Measurements from ENCODE around the gene DIP2C.

Gene DIP2C

GRCh38 chr10:498760-499435 is 190.6 kb downstream of the DIP2C start:
- no peak overlapping the region for H3K4me2 ChIP-seq (ENCODE audit: insufficient read depth, low read length)
- H3K27me3 ChIP-seq (ENCODE audit: insufficient read depth, low read length, poor library complexity) = peaks cover 37% of the 10 kb centered on the region
- no peaks in the 10 kb centered on the region for H3K9me3 ChIP-seq (ENCODE audit: insufficient read depth, low read length, severe bottlenecking)
- H3K4me3 ChIP-seq (ENCODE audit: low read depth in 1 of 2, low read length in 2 of 2) = no peak overlapping the region
- H3K36me3 ChIP-seq (ENCODE audit: insufficient read depth, low read length) = no peaks in the 10 kb centered on the region
- H3K27ac ChIP-seq (ENCODE audit: low read length) = no peak overlapping the region
- no peak overlapping the region for H2AFZ ChIP-seq (ENCODE audit: low read depth, low read length)
- no peaks in the 10 kb centered on the region for H4K20me1 ChIP-seq (ENCODE audit: insufficient read depth, low read length)
- no peak overlapping the region for H3K9ac ChIP-seq (ENCODE audit: low read depth, low read length)
- no peak for TF ChIP-seq CTCF (IDR thresholded peaks at IDR 0.05; ENCODE audit: borderline replicate concordance, extremely low read depth, low read length, poor library complexity, severe bottlenecking)
- ATAC-seq (ENCODE audit: insufficient read depth, low read depth) = no peak
- H3K79me2 ChIP-seq (ENCODE audit: insufficient read depth, low read length) = no peaks in the 10 kb centered on the region
- no peaks in the 10 kb centered on the region for H3K4me1 ChIP-seq (ENCODE audit: insufficient read depth, low read length)
- DNase-seq = no peak

- TF ChIP-seq CTCF (IDR thresholded peaks at IDR 0.05; ENCODE audit: borderline replicate concordance, extremely low read depth, low read length, poor library complexity, severe bottlenecking) (no peak), EZH2 (IDR thresholded peaks at IDR 0.05; ENCODE audit: borderline replicate concordance, low read depth, low read length, severe bottlenecking) (no peak)
- H3K4me1 ChIP-seq (ENCODE audit: insufficient read depth, low read length) = no peaks in the 10 kb centered on the region
- H3K79me2 ChIP-seq (ENCODE audit: insufficient read depth, low read length) = no peaks in the 10 kb centered on the region
- H3K9me3 ChIP-seq (ENCODE audit: insufficient read depth, low read length, severe bottlenecking) = no peaks in the 10 kb centered on the region
- H3K4me3 ChIP-seq (ENCODE audit: low read depth in 1 of 2, low read length in 2 of 2) = no peak overlapping the region
- no peak for DNase-seq
- no peaks in the 10 kb centered on the region; the same call in 1 of the 2 replicates for H4K20me1 ChIP-seq (ENCODE audit: insufficient read depth, low read length)
- H3K4me2 ChIP-seq (ENCODE audit: insufficient read depth, low read length) = no peak overlapping the region
- peaks cover 46% of the 10 kb centered on the region for H3K27me3 ChIP-seq (ENCODE audit: insufficient read depth, low read length, poor library complexity)
- no peak for ATAC-seq (ENCODE audit: insufficient read depth, low read depth)
- H3K36me3 ChIP-seq (ENCODE audit: insufficient read depth, low read length) = no peaks in the 10 kb centered on the region
- H3K9ac ChIP-seq (ENCODE audit: low read depth, low read length) = no peak overlapping the region
- H2AFZ ChIP-seq (ENCODE audit: low read depth, low read length) = no peak overlapping the region
- H3K27ac ChIP-seq (ENCODE audit: low read length) = no peak overlapping the region
Observed at GRCh38 chr10:497898-498451, 191.5 kb downstream of the DIP2C start.

- no peaks in the 10 kb centered on the region for H3K36me3 ChIP-seq (ENCODE audit: insufficient read depth, low read length)
- DNase-seq = no peak
Observed at GRCh38 chr10:497289-497688, 192.2 kb downstream of the DIP2C start.

More at GRCh38 chr10:497289-497688, 192.2 kb downstream of the DIP2C start:
- Histone ChIP-seq H3K9ac (ENCODE audit: low read depth, low read length) (no peak overlapping the region), H3K9me3 (ENCODE audit: insufficient read depth, low read length, severe bottlenecking) (no peaks in the 10 kb centered on the region), H3K4me3 (ENCODE audit: low read depth in 1 of 2, low read length in 2 of 2) (no peak overlapping the region), H3K4me1 (ENCODE audit: insufficient read depth, low read length) (no peaks in the 10 kb centered on the region), H4K20me1 (ENCODE audit: insufficient read depth, low read length) (no peaks in the 10 kb centered on the region; the same call in 1 of the 2 replicates), H2AFZ (ENCODE audit: low read depth, low read length) (no peak overlapping the region), H3K27ac (ENCODE audit: low read length) (no peak overlapping the region), H3K4me2 (ENCODE audit: insufficient read depth, low read length) (no peak overlapping the region), H3K27me3 (ENCODE audit: insufficient read depth, low read length, poor library complexity) (peaks cover 53% of the 10 kb centered on the region), H3K79me2 (ENCODE audit: insufficient read depth, low read length) (no peaks in the 10 kb centered on the region)
- ATAC-seq (ENCODE audit: insufficient read depth, low read depth) = no peak
- no peak for TF ChIP-seq CTCF (IDR thresholded peaks at IDR 0.05; ENCODE audit: borderline replicate concordance, extremely low read depth, low read length, poor library complexity, severe bottlenecking)
- no peak for TF ChIP-seq EZH2 (IDR thresholded peaks at IDR 0.05; ENCODE audit: borderline replicate concordance, low read depth, low read length, severe bottlenecking)

Data from DND-41 (cell line).